SH-SY5Y (cell line): ENCODE measurements around the gene SEC31B.

ENCODE experiments used
- GATA2 ChIP-seq: IDR thresholded peaks from 2 replicates; pipeline ENCODE4 v1.6.1; 2011; ENCODE audit warnings: mild to moderate bottlenecking, low read depth, low read length
- GATA3 ChIP-seq: IDR thresholded peaks from 2 replicates; pipeline ENCODE4 v1.6.1; 2011; ENCODE audit warnings: low read depth, mild to moderate bottlenecking, low read length, moderate library complexity

GRCh38 chr10:100447663-100448062 is 72.0 kb downstream of the SEC31B start:
- no peak for TF ChIP-seq GATA3
- no peak for TF ChIP-seq GATA2
